Measurements from ENCODE around the gene CXCR6. TPM values are rescaled to one million over a fixed set of nuclear protein-coding genes. Genes with fewer than 3 reads are reported as not detected.
A peak's percentile ranks its signal among the peaks of the same experiment; 100 is the strongest.
"Not testable (repeated sequence)": the region's sequence is repeated elsewhere in the genome, so short reads cannot be mapped to it uniquely, and the experiment has no call there.

CXCR6 gene
- polyA plus RNA-seq, 2 donors, result 0.90 to 1.6 TPM

DNA sequence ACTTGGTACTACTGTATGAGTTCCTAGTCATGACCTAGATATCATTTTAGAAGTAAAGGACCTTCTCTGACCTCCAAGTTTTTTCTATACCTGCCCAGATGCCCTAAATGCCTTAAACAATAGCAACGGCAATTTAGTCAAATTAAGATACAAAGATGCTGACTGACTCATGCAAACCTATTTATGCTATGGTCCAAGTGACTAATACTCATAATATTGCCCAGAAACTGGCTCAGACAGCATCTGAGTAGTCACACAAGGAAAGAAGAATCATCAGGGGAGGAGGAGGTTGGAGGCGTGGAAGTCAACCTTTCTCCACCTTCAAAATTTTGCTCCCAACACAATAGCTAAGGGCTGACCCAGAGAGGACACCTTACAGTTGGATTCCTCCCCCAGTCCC lies 45.5 kb downstream of the CXCR6 start:
- peaks cover 17 to 36% of the 10 kb centered on the region in 2 donors for H3K4me1 ChIP-seq (ENCODE audit: control insufficient read depth in 2 of 2, insufficient read depth in 2 of 2, low read length in 1 of 2)
- no peaks in the 10 kb centered on the region for H3K9me3 ChIP-seq (ENCODE audit: control insufficient read depth in 2 of 2, insufficient read depth in 1 of 2, low read depth in 1 of 2, low read length in 1 of 2)
- H3K4me3 ChIP-seq (ENCODE audit: low read depth in 1 of 2, low read length in 2 of 2), result no peak overlapping the region
- WGBS, 2 donors, result 42 to 48% methylated on average over 2 of the region's 2 CpGs
- peak overlapping the region; percentile 80 to 97 for H3K27ac ChIP-seq (ENCODE audit: low read depth in 2 of 2, low read length in 1 of 2)
- peaks cover 0 to 1% of the 10 kb centered on the region in 2 donors for H3K36me3 ChIP-seq (ENCODE audit: control insufficient read depth in 2 of 2, insufficient read depth in 2 of 2, low read length in 1 of 2)
- H3K27me3 ChIP-seq (ENCODE audit: control insufficient read depth in 1 of 2, insufficient read depth in 2 of 2, low read length in 2 of 2), result no peaks in the 10 kb centered on the region

- Histone ChIP-seq H3K4me3 (ENCODE audit: low read depth in 1 of 2, low read length in 2 of 2) (no peak overlapping the region), H3K4me1 (ENCODE audit: control insufficient read depth in 2 of 2, insufficient read depth in 2 of 2, low read length in 1 of 2) (peaks cover 17 to 36% of the 10 kb centered on the region in 2 donors), H3K9me3 (ENCODE audit: control insufficient read depth in 2 of 2, insufficient read depth in 1 of 2, low read depth in 1 of 2, low read length in 1 of 2) (no peaks in the 10 kb centered on the region), H3K27me3 (ENCODE audit: control insufficient read depth in 1 of 2, insufficient read depth in 2 of 2, low read length in 2 of 2) (no peaks in the 10 kb centered on the region), H3K36me3 (ENCODE audit: control insufficient read depth in 2 of 2, insufficient read depth in 2 of 2, low read length in 1 of 2) (no peaks in the 10 kb centered on the region), H3K27ac (ENCODE audit: low read depth in 2 of 2, low read length in 1 of 2) (peak overlapping the region; percentile 45 to 97)
- 39 to 57% methylated on average over 3 of the region's 3 CpGs for WGBS, 2 donors
These were observed 46.9 kb downstream of the CXCR6 start for GRCh38 chr3:45990181-45990580.

- WGBS, 2 donors, result 75% methylated on average over 6 of the region's 6 CpGs
- peak overlapping the region; percentile 58 to 62 for H3K27ac ChIP-seq (ENCODE audit: low read depth in 2 of 2, low read length in 1 of 2)
- H3K4me1 ChIP-seq (ENCODE audit: control insufficient read depth in 2 of 2, insufficient read depth in 2 of 2, low read length in 1 of 2), result peaks cover 17 to 31% of the 10 kb centered on the region in 2 donors
These were observed 48.1 kb downstream of the CXCR6 start for GRCh38 chr3:45991341-45991740.

DNA sequence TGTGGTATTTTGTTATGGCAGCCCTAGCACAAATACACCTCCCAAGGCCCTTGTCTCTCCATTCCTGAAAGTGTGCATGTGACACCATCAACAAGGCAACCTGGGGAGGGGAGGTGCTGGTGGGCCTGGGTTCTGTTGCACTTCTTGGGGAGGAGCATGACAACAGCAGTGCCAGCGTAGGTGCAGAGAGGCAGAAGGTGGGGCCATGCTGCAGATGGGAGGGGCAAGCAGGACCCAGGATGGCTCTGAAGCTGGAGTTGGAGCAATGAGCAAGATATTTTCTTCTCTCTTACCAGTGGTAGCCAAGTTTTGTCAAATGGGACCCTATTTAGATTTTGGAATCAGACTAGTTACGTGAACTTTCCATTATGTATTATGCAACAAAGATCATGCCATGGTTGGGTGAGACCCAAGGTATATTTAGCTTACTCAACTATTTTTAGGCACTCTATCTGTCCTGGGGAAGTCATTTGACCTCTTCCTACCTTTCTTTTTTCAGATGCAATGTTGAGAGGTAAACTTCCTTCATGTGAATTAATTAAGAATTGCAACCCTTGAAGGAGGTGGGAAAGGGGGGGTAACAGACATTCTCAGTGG lies 49.0 kb downstream of the CXCR6 start:
- no peak overlapping the region for H3K4me3 ChIP-seq (ENCODE audit: low read depth in 1 of 2, low read length in 2 of 2)
- peaks cover 14 to 27% of the 10 kb centered on the region in 2 donors for H3K4me1 ChIP-seq (ENCODE audit: control insufficient read depth in 2 of 2, insufficient read depth in 2 of 2, low read length in 1 of 2)
- peak overlapping the region; percentile 58 to 62 for H3K27ac ChIP-seq (ENCODE audit: low read depth in 2 of 2, low read length in 1 of 2)
- H3K27me3 ChIP-seq (ENCODE audit: control insufficient read depth in 1 of 2, insufficient read depth in 2 of 2, low read length in 2 of 2), result no peaks in the 10 kb centered on the region
- 59 to 68% methylated on average over 2 of the region's 2 CpGs for WGBS, 2 donors
- H3K36me3 ChIP-seq (ENCODE audit: control insufficient read depth in 2 of 2, insufficient read depth in 2 of 2, low read length in 1 of 2), result no peaks in the 10 kb centered on the region
- no peaks in the 10 kb centered on the region for H3K9me3 ChIP-seq (ENCODE audit: control insufficient read depth in 2 of 2, insufficient read depth in 1 of 2, low read depth in 1 of 2, low read length in 1 of 2)

More at GRCh38 chr3:45991341-45991740, 48.1 kb downstream of the CXCR6 start:
- Histone ChIP-seq H3K36me3 (ENCODE audit: control insufficient read depth in 2 of 2, insufficient read depth in 2 of 2, low read length in 1 of 2) (no peaks in the 10 kb centered on the region), H3K9me3 (ENCODE audit: control insufficient read depth in 2 of 2, insufficient read depth in 1 of 2, low read depth in 1 of 2, low read length in 1 of 2) (no peaks in the 10 kb centered on the region), H3K4me3 (ENCODE audit: low read depth in 1 of 2, low read length in 2 of 2) (no peak overlapping the region), H3K27me3 (ENCODE audit: control insufficient read depth in 1 of 2, insufficient read depth in 2 of 2, low read length in 2 of 2) (no peaks in the 10 kb centered on the region)

GRCh38 chr3:45992821-45993221 lies 49.6 kb downstream of the CXCR6 start:
- peaks cover 10 to 23% of the 10 kb centered on the region in 2 donors for H3K4me1 ChIP-seq (ENCODE audit: control insufficient read depth in 2 of 2, insufficient read depth in 2 of 2, low read length in 1 of 2)
- 52 to 53% methylated on average over 2 of the region's 2 CpGs for WGBS, 2 donors
- no peaks in the 10 kb centered on the region for H3K9me3 ChIP-seq (ENCODE audit: control insufficient read depth in 2 of 2, insufficient read depth in 1 of 2, low read depth in 1 of 2, low read length in 1 of 2)
- no peaks in the 10 kb centered on the region for H3K27me3 ChIP-seq (ENCODE audit: control insufficient read depth in 1 of 2, insufficient read depth in 2 of 2, low read length in 2 of 2)
- H3K4me3 ChIP-seq (ENCODE audit: low read depth in 1 of 2, low read length in 2 of 2), result no peak overlapping the region
- H3K36me3 ChIP-seq (ENCODE audit: control insufficient read depth in 2 of 2, insufficient read depth in 2 of 2, low read length in 1 of 2), result no peaks in the 10 kb centered on the region
- H3K27ac ChIP-seq (ENCODE audit: low read depth in 2 of 2, low read length in 1 of 2), result peak overlapping the region; percentile 11 to 62

- 76% methylated on average over 3 of the region's 3 CpGs for WGBS, 2 donors
- Histone ChIP-seq H3K4me1 (ENCODE audit: control insufficient read depth in 2 of 2, insufficient read depth in 2 of 2, low read length in 1 of 2) (peaks cover 8 to 18% of the 10 kb centered on the region in 2 donors), H3K4me3 (ENCODE audit: low read depth in 1 of 2, low read length in 2 of 2) (no peak overlapping the region), H3K27me3 (ENCODE audit: control insufficient read depth in 1 of 2, insufficient read depth in 2 of 2, low read length in 2 of 2) (no peaks in the 10 kb centered on the region), H3K27ac (ENCODE audit: low read depth in 2 of 2, low read length in 1 of 2) (peak overlapping the region; percentile 2 to 57), H3K9me3 (ENCODE audit: control insufficient read depth in 2 of 2, insufficient read depth in 1 of 2, low read depth in 1 of 2, low read length in 1 of 2) (no peaks in the 10 kb centered on the region), H3K36me3 (ENCODE audit: control insufficient read depth in 2 of 2, insufficient read depth in 2 of 2, low read length in 1 of 2) (no peaks in the 10 kb centered on the region)
These were observed 50.3 kb downstream of the CXCR6 start for GRCh38 chr3:45993421-45994027.

DNA sequence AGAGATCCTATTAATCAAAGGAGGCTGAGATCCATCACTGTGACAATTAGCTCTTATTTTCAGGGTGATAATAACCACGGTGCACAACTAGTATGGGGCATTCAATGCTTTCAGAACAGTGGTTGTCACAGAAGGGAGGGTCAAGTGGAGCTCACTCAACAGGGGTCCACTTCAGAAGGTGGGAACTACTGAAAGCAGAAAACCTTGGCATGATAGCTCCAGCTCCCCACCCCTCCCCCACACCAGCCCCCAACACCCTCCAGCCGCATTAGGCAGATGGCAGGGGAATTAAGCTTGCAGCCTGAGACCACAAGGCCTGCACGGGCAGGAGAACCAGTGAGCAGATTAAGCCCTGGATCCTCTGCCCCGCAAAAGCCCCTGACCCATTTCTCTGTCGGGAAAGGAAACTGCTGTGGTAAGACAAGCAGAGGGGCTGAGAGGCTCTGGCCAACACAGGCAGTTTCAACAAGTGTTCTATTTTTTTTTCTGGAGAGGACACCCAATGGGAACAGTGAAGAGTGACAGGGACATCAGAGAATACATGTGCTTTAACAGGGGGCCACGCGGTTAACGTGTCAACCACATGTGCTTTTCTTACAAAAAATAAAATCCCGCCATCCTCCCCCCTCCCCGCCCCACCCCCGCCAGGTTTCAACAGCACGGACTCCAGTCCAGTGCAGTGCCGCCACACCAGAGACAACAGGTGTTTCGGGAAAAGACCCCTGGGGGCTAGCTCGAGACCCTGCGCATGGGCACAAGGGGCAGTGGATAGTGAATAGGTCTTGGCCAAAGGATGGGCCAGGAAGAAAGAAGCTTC lies 51.4 kb downstream of the CXCR6 start:
- H3K4me1 ChIP-seq (ENCODE audit: control insufficient read depth in 2 of 2, insufficient read depth in 2 of 2, low read length in 1 of 2), result peaks cover 5 to 11% of the 10 kb centered on the region in 2 donors
- peak overlapping the region; percentile 95 to 96 for H3K27ac ChIP-seq (ENCODE audit: low read depth in 2 of 2, low read length in 1 of 2)
- H3K36me3 ChIP-seq (ENCODE audit: control insufficient read depth in 2 of 2, insufficient read depth in 2 of 2, low read length in 1 of 2), result no peaks in the 10 kb centered on the region
- H3K27me3 ChIP-seq (ENCODE audit: control insufficient read depth in 1 of 2, insufficient read depth in 2 of 2, low read length in 2 of 2), result no peaks in the 10 kb centered on the region
- WGBS, 2 donors, result 7 to 12% methylated on average over 16 of the region's 16 CpGs
- H3K9me3 ChIP-seq (ENCODE audit: control insufficient read depth in 2 of 2, insufficient read depth in 1 of 2, low read depth in 1 of 2, low read length in 1 of 2), result no peaks in the 10 kb centered on the region
- H3K4me3 ChIP-seq (ENCODE audit: low read depth in 1 of 2, low read length in 2 of 2), result peak overlapping the region; percentile 93 to 96

DNA sequence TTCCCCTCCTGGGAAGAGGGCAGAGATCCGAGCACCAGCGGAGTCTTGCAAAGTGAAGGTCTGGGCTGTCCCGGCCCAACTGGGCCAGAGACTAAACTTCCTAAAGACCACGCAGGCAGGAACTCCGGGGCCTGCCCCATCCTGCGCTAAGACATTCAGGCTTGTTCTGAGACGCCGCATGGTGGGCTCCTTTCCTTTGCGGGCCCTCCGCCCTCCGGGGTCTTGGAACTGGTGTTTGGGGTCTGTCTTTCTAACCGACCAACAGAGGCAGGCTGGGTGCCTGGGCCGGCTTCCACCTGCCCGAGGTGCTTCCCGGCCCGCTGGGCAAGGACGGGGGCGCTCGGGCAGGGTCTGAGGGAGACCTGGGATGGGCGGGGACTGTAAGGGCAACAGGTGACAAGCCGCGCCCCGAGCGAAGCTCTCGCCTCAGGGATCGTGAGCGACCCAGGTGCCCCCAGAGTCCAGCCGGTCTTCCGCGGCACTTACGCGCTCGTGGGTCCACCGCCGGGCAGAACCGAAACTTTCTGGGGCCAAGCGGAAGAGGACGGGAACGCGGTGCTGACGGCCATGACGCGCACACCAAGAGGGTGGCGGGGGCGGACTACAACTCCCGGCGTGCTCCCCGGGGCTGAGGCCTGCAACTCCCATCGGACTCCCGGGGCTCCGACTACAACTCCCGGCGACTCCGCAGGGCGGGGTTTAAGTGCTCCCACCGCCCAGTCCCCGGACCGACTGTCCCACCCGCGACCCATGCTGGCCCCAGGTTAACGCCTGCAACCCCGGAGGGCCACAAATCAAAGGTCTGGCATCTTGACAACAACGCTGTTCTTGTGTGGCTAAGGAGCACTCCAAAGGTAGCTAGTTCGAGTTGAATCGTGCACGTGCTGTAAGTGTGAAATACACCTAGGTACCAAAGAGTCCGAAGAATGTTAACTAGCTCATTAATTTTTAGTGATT lies 52.2 kb downstream of the CXCR6 start, which contains the start of gene FYCO1:
Gene FYCO1, minus strand, starts transcription at position 589 of the 957 bp plus-strand sequence. CDS start 10,914 bp downstream, outside the sequence.
- H3K9me3 ChIP-seq (ENCODE audit: control insufficient read depth in 2 of 2, insufficient read depth in 1 of 2, low read depth in 1 of 2, low read length in 1 of 2), result no peaks in the 10 kb centered on the region
- H3K4me1 ChIP-seq (ENCODE audit: control insufficient read depth in 2 of 2, insufficient read depth in 2 of 2, low read length in 1 of 2), result peaks cover 5 to 11% of the 10 kb centered on the region in 2 donors
- no peaks in the 10 kb centered on the region for H3K36me3 ChIP-seq (ENCODE audit: control insufficient read depth in 2 of 2, insufficient read depth in 2 of 2, low read length in 1 of 2)
- no peaks in the 10 kb centered on the region for H3K27me3 ChIP-seq (ENCODE audit: control insufficient read depth in 1 of 2, insufficient read depth in 2 of 2, low read length in 2 of 2)
- H3K27ac ChIP-seq (ENCODE audit: low read depth in 2 of 2, low read length in 1 of 2), result peak within 1 kb of the TSS; percentile 95 to 96
- WGBS, 2 donors, result 2% methylated on average over 57 to 67 of the region's 67 CpGs
- H3K4me3 ChIP-seq (ENCODE audit: low read depth in 1 of 2, low read length in 2 of 2), result peak within 1 kb of the TSS; percentile 93 to 96

- H3K36me3 ChIP-seq (ENCODE audit: control insufficient read depth in 2 of 2, insufficient read depth in 2 of 2, low read length in 1 of 2), result not testable (repeated sequence)
These were observed 54.2 kb downstream of the CXCR6 start for GRCh38 chr3:45997499-45997898.

More at GRCh38 chr3:45997499-45997898, 54.2 kb downstream of the CXCR6 start:
- not testable (repeated sequence) for H3K4me1 ChIP-seq (ENCODE audit: control insufficient read depth in 2 of 2, insufficient read depth in 2 of 2, low read length in 1 of 2); H3K4me3 ChIP-seq (ENCODE audit: low read depth in 1 of 2, low read length in 2 of 2); H3K27me3 ChIP-seq (ENCODE audit: control insufficient read depth in 1 of 2, insufficient read depth in 2 of 2, low read length in 2 of 2); H3K27ac ChIP-seq (ENCODE audit: low read depth in 2 of 2, low read length in 1 of 2); H3K9me3 ChIP-seq (ENCODE audit: control insufficient read depth in 2 of 2, insufficient read depth in 1 of 2, low read depth in 1 of 2, low read length in 1 of 2)
- 94 to 95% methylated on average over 19 of the region's 19 CpGs for WGBS, 2 donors

All from esophagus (tissue), 2 donors.